ENCODE results near the gene RABIF.

GRCh38 chr1:202861420-202862132 is 27.4 kb downstream of the RABIF start:
- no peak for TF ChIP-seq CTCF (IDR thresholded peaks at IDR 0.05)
- TF ChIP-seq POLR2A (IDR thresholded peaks at IDR 0.05) = no peak
